ENCODE measurements around the gene KRT31.
"Not testable (repeated sequence)": the region's sequence is repeated elsewhere in the genome, so short reads cannot be mapped to it uniquely, and the experiment has no call there.

Gene KRT31

GRCh38 chr17:41396996-41397660, at the start of gene KRT31:
TSS of gene KRT31 (minus strand) at chr17:41397608. CDS start at chr17:41397539, 69 bp downstream.
- DNase-seq, result no peak

- no peak for DNase-seq
These were observed 49.4 kb upstream of the KRT31 start for GRCh38 chr17:41446806-41447205.

- no peak for DNase-seq
These were observed 47.2 kb upstream of the KRT31 start for GRCh38 chr17:41444640-41445039.

GRCh38 chr17:41444186-41444585, 46.8 kb upstream of the KRT31 start:
- no peak for DNase-seq

- no peak for DNase-seq
These were observed 45.3 kb upstream of the KRT31 start for GRCh38 chr17:41442739-41443138.

- DNase-seq, result no peak
These were observed 43.2 kb upstream of the KRT31 start, which contains the start of gene KRT38 for GRCh38 chr17:41440531-41441033. TSS of gene KRT38 (minus strand) at chr17:41440983. CDS start at chr17:41440921, 62 bp downstream.

- no peak for DNase-seq
These were observed 42.0 kb upstream of the KRT31 start for GRCh38 chr17:41439375-41439774.

- no peak for DNase-seq
These were observed 40.4 kb upstream of the KRT31 start for GRCh38 chr17:41437769-41438168.

- DNase-seq, result no peak
These were observed 39.8 kb upstream of the KRT31 start for GRCh38 chr17:41437254-41437653.

- DNase-seq, result no peak
These were observed 37.0 kb upstream of the KRT31 start for GRCh38 chr17:41434415-41434814.

- peak; percentile 26 for DNase-seq
These were observed 36.6 kb upstream of the KRT31 start for GRCh38 chr17:41434005-41434404.

- DNase-seq, result no peak
These were observed 36.2 kb upstream of the KRT31 start for GRCh38 chr17:41433586-41433985.

- DNase-seq, result not testable (repeated sequence)
These were observed 33.0 kb upstream of the KRT31 start for GRCh38 chr17:41430376-41430775.

- no peak for DNase-seq
These were observed 32.3 kb upstream of the KRT31 start for GRCh38 chr17:41429667-41430066.

- no peak for DNase-seq
These were observed 31.3 kb upstream of the KRT31 start for GRCh38 chr17:41428591-41429291.

- DNase-seq, result no peak
These were observed 26.8 kb upstream of the KRT31 start, which contains the start of gene KRT37 for GRCh38 chr17:41424111-41424635. TSS of gene KRT37 (minus strand) at chr17:41424585. CDS start at chr17:41424523, 62 bp downstream.

GRCh38 chr17:41422586-41422985, 25.2 kb upstream of the KRT31 start:
- DNase-seq, result not testable (repeated sequence)

GRCh38 chr17:41421617-41422016, 24.2 kb upstream of the KRT31 start:
- no peak for DNase-seq

- DNase-seq, result no peak
These were observed 23.7 kb upstream of the KRT31 start for GRCh38 chr17:41421116-41421515.

- DNase-seq, result no peak
These were observed 22.7 kb upstream of the KRT31 start for GRCh38 chr17:41420134-41420533.

- no peak for DNase-seq
These were observed 22.3 kb upstream of the KRT31 start for GRCh38 chr17:41419716-41420115.

- peak; percentile 16 for DNase-seq
These were observed 20.9 kb upstream of the KRT31 start for GRCh38 chr17:41418116-41418860.

- no peak for DNase-seq
These were observed 20.2 kb upstream of the KRT31 start for GRCh38 chr17:41417576-41418015.
